Measurements from ENCODE around the gene HASPIN. TPM values are rescaled to one million over a fixed set of nuclear protein-coding genes. Genes with fewer than 3 reads are reported as not detected.
"Not testable (repeated sequence)": the region's sequence is repeated elsewhere in the genome, so short reads cannot be mapped to it uniquely, and the experiment has no call there.

HASPIN gene
- total and polyA plus RNA-seq, 11 donors: 0.15 to 2.1 (median 0.32) TPM; not detected in 1

DNA sequence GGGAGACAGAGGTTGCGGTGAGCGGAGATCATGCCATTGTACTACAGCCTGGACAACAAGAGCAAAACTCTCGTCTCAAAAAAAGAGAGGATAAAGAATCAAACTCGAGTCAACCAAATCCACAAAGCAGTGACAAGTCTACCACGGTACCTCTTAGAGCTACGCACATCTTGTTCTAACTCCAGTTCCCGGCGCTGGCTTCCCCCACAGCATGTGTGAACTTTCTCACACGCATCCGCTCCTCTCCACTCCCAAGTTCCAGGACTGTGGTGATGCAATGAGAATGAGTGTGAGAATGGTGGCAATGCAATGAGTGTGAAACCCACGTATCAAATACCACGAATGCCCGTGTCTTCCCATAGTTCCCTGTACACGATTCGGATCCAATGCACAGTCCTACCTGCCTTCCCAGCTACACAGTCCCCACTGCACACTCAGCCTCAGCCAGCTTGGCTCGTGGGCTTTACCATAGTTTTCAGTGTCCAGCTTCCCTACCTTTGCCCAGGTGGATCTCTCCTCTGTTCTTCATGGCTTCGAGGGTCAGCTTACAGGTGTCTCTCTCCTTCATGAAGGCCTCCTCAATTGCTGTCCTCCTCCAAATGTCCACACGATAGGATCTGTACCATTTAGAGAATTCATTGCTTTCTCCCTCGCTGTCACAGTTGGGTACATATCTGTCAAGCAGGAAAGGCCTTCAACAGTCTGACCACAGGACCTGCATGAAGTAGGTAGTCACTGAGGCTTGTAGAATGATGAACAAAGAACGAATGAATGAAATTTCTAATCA is 18.6 kb upstream of the HASPIN start:
- no peaks in the 10 kb centered on the region for H3K27me3 ChIP-seq
- DNase-seq (no peak), ATAC-seq (no peak)
- no peak overlapping the region for H3K27ac ChIP-seq
- no peak for TF ChIP-seq POLR2A (IDR thresholded peaks at IDR 0.05)
- TF ChIP-seq, protein P1, sequence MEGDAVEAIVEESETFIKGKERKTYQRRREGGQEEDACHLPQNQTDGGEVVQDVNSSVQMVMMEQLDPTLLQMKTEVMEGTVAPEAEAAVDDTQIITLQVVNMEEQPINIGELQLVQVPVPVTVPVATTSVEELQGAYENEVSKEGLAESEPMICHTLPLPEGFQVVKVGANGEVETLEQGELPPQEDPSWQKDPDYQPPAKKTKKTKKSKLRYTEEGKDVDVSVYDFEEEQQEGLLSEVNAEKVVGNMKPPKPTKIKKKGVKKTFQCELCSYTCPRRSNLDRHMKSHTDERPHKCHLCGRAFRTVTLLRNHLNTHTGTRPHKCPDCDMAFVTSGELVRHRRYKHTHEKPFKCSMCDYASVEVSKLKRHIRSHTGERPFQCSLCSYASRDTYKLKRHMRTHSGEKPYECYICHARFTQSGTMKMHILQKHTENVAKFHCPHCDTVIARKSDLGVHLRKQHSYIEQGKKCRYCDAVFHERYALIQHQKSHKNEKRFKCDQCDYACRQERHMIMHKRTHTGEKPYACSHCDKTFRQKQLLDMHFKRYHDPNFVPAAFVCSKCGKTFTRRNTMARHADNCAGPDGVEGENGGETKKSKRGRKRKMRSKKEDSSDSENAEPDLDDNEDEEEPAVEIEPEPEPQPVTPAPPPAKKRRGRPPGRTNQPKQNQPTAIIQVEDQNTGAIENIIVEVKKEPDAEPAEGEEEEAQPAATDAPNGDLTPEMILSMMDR (IDR thresholded peaks at IDR 0.05): no peak
- peaks cover 0 to 10% (median 0%) of the 10 kb centered on the region in 12 donors for H3K4me1 ChIP-seq
- intact Hi-C loops (cut with DNase I): no loop called here
- no peaks in the 10 kb centered on the region for H3K36me3 ChIP-seq
- 84 to 88% (median 85%) methylated on average over 20 of the region's 20 CpGs for WGBS, 4 donors
- no peak overlapping the region for H3K4me3 ChIP-seq
- no peaks in the 10 kb centered on the region for H3K9me3 ChIP-seq

DNA sequence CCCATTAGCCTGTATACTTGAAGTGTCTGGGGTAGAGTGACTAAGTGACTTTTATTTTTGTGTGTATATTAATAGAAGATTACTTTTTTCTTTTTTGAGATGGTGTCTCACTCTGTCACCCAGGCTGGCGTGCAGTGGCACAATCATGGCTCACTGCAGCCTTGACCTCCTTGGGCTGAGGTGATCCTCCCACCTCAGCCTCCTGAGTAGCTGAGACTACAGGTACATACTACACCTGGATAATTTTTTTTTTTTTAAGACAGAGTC is 18.1 kb upstream of the HASPIN start:
- H3K4me1 ChIP-seq: peaks cover 0 to 13% (median 0%) of the 10 kb centered on the region in 12 donors
- H3K27me3 ChIP-seq; DNase-seq; ATAC-seq; H3K9me3 ChIP-seq; H3K4me3 ChIP-seq; intact Hi-C loops (cut with DNase I); H3K27ac ChIP-seq; H3K36me3 ChIP-seq: not testable (repeated sequence)
- WGBS, 4 donors: 85 to 100% (median 96%) methylated on average over 1 of the region's 1 CpG

DNA sequence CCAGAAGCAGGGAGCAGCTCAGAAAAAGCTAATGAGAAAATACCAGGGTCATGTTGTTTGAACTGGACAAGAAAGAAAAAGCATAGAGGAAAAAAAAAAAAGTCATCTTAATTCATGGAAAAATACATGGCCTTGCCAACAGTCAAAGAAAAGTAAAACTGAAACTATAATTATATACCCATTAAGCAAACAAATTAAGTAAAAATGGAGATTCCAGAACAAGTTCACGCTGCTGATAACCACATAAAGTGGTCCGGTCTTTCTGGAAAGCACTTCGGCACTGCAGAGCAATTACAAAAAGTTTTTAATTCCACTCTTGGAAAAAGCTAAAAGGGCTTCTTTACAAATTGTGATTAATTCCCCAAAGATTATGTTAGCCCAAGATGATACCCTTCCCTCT is 15.3 kb upstream of the HASPIN start:
- Histone ChIP-seq H3K27me3 (no peaks in the 10 kb centered on the region), H3K9me3 (no peaks in the 10 kb centered on the region), H3K4me1 (peaks cover 0 to 38% (median 0%) of the 10 kb centered on the region in 12 donors), H3K4me3 (no peak overlapping the region), H3K27ac (no peak overlapping the region), H3K36me3 (peaks cover 0 to 20% (median 11%) of the 10 kb centered on the region in 9 donors)
- intact Hi-C loops (cut with DNase I): no loop called here
- DNase-seq: no peak
- no peak for TF ChIP-seq POLR2A (IDR thresholded peaks at IDR 0.05)
- no peak for ATAC-seq
- 63 to 75% (median 68%) methylated on average over 3 of the region's 3 CpGs for WGBS, 4 donors

DNA sequence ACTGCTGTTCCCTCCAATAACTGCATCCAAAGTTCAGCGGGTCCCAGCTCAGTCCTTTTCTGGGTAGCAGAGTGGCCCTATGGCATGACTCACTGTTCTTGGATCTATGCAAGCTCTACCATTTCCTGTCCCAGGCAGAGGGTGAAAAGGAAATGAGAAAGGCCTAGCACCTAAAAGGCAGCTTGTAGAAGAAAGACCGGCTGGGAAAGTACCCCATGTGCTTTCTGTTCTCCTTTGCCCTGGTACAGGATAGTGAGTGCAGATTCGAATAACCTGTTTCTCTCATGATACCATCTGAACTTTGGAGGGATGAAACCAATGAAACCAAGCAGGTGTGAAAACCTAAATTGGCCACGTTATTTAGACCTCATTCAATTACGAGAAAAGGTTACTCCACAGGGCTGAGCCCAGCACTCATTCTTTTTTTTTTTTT is 12.7 kb upstream of the HASPIN start:
- ATAC-seq: peak in 3 of 4 donors; percentile 22 to 42 (median 36)
- Histone ChIP-seq H3K9me3 (no peaks in the 10 kb centered on the region), H3K4me3 (no peak overlapping the region), H3K27ac (peak overlapping the region in 1 of 12 donors; percentile 68), H3K27me3 (no peaks in the 10 kb centered on the region), H3K36me3 (peaks cover 4 to 45% (median 33%) of the 10 kb centered on the region in 9 donors), H3K4me1 (peaks cover 0 to 38% (median 0%) of the 10 kb centered on the region in 12 donors)
- intact Hi-C loops (cut with DNase I): no loop called here
- no peak for DNase-seq
- 72 to 82% (median 75%) methylated on average over 5 of the region's 5 CpGs for WGBS, 4 donors
- TF ChIP-seq, protein P1 (IDR thresholded peaks at IDR 0.05): no peak
- TF ChIP-seq POLR2A (IDR thresholded peaks at IDR 0.05): no peak

DNA sequence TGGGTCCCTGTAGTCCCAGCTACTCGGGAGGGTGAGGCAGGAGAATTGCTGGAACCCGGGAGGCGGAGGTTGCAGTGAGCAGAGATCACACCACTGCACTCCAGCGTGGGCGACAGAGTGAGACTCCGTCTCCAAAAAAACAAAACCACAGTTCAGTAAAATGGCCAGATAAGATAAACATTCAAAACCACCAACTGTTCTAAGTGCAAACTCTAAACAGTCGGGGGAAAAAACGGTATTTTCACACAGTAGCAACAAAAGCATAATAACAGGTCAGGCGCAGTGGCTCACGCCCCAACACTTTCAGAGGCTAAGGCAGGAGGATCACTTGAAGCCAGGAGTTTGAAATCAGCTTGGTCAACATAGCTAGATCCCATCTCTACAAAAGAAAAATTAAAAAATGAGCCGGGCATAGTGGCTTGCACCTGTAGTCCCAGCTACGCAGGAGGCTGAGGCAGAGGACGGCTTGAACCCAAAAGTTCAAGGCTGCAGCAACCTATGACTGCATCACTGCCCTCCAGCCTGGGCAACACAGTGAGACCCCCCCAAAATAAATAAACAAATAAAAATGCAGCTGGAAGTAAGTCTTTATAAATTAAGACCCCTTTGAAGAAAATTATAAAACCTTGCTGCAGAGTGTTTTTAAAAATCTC is 10.8 kb upstream of the HASPIN start:
- Histone ChIP-seq H3K36me3 (peaks cover 6 to 64% (median 53%) of the 10 kb centered on the region in 9 donors), H3K9me3 (no peaks in the 10 kb centered on the region), H3K4me1 (peaks cover 0 to 37% (median 0%) of the 10 kb centered on the region in 12 donors), H3K27me3 (no peaks in the 10 kb centered on the region), H3K4me3 (no peak overlapping the region), H3K27ac (peak overlapping the region in 1 of 12 donors; percentile 13)
- DNase-seq: no peak
- intact Hi-C loops (cut with DNase I): no loop called here
- TF ChIP-seq, protein P1 (IDR thresholded peaks at IDR 0.05): no peak
- TF ChIP-seq POLR2A (IDR thresholded peaks at IDR 0.05): no peak
- no peak for ATAC-seq
- WGBS, 4 donors: 81 to 85% (median 85%) methylated on average over 13 of the region's 13 CpGs

Data from heart left ventricle (tissue), 16 donors.